ENCODE measurements around the gene ZBTB12.

DNA sequence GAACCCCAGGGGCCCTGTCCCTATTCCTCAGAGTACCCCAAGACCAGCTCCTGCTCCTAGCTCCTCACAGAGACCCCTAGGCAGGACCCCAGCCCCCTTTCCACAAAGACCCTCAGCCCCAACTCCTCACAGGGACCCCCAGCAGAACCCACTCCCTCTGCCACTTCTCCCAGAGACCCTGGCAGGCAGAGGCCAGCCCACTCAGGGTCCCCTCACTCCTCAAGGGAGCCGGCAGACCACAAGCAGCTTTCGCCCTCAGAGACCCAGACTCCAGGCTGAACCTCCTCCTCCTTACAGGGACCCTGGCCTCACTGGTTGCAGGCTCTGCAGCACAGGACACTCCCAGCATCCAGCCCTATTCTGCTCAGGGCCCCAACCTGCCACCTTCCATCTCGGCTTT is 23.7 kb downstream of the ZBTB12 start:
- TF ChIP-seq, protein P1, sequence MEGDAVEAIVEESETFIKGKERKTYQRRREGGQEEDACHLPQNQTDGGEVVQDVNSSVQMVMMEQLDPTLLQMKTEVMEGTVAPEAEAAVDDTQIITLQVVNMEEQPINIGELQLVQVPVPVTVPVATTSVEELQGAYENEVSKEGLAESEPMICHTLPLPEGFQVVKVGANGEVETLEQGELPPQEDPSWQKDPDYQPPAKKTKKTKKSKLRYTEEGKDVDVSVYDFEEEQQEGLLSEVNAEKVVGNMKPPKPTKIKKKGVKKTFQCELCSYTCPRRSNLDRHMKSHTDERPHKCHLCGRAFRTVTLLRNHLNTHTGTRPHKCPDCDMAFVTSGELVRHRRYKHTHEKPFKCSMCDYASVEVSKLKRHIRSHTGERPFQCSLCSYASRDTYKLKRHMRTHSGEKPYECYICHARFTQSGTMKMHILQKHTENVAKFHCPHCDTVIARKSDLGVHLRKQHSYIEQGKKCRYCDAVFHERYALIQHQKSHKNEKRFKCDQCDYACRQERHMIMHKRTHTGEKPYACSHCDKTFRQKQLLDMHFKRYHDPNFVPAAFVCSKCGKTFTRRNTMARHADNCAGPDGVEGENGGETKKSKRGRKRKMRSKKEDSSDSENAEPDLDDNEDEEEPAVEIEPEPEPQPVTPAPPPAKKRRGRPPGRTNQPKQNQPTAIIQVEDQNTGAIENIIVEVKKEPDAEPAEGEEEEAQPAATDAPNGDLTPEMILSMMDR (IDR thresholded peaks at IDR 0.05 in 8 of 11, conservative IDR thresholded peaks at IDR 0.05 in 3 of 11), result no peak
- TF ChIP-seq POLR2A (IDR thresholded peaks at IDR 0.05), result no peak

All from spleen (tissue), 7 donors.